K562 (cell line): Measurements from ENCODE around the gene USP48. TPM values are rescaled to one million over a fixed set of nuclear protein-coding genes. Genes with fewer than 3 reads are reported as not detected.

Experiments
- AFF1 ChIP-seq, 2 experiments: fragments of 450-650 bp; IDR thresholded peaks; 2 replicates each; pipeline ENCODE4 v1.6.1; 2018; ENCODE audit warnings: mild to moderate bottlenecking in 2 of 2, low read depth in 1 of 2; ENCODE audit not compliant: partially characterized antibody in 2 of 2
- DDX20 ChIP-seq: fragments of 450-650 bp; IDR thresholded peaks from 2 replicates; pipeline ENCODE4 v1.6.1; 2016; ENCODE audit warnings: missing genetic modification characterization, low read depth, mild to moderate bottlenecking, missing compliant biosample characterization, moderate library complexity
- ERF ChIP-seq: fragments of 450-650 bp; formaldehyde crosslinking; IDR thresholded peaks from 2 replicates; pipeline ENCODE4 v1.4.0; 2020; ENCODE audit warnings: mild to moderate bottlenecking, mixed read lengths
- GTF2F1 ChIP-seq: IDR thresholded peaks from 2 replicates; pipeline ENCODE4 v1.6.1; 2011; ENCODE audit warnings: low read depth, low read length, improper control_type of control experiment
- HDAC8 ChIP-seq: fragments of 450-650 bp; IDR thresholded peaks from 2 replicates; pipeline ENCODE4 v1.6.1; 2016; ENCODE audit warnings: mild to moderate bottlenecking, missing genetic modification characterization, moderate library complexity, missing compliant biosample characterization
- HLTF ChIP-seq: fragments of 450-650 bp; IDR thresholded peaks from 2 replicates; pipeline ENCODE4 v1.6.1; 2016
- KDM4B ChIP-seq, 2 experiments: fragments of 450-650 bp in 1 of 2; sonication (generic) in 1 of 2; IDR thresholded peaks; 2 replicates each; pipeline ENCODE4 v1.6.1; 2016 to 2017; ENCODE audit warnings: borderline replicate concordance in 2 of 2, antibody characterized with exemption in 1 of 2, low read depth in 1 of 2, mild to moderate bottlenecking in 1 of 2
- LEF1 ChIP-seq: fragments of 450-650 bp; IDR thresholded peaks from 2 replicates; pipeline ENCODE4 v1.6.1; 2016; ENCODE audit warnings: mild to moderate bottlenecking
- MEF2A ChIP-seq: IDR thresholded peaks from 2 replicates; pipeline ENCODE4 v1.6.1; 2011; ENCODE audit warnings: low read depth, mild to moderate bottlenecking, low read length, moderate library complexity; ENCODE audit not compliant: control insufficient read depth
- PCBP1 ChIP-seq: fragments of 200-400 bp; formaldehyde crosslinking; IDR thresholded peaks from 2 replicates; pipeline ENCODE4 v1.6.1; 2018; ENCODE audit warnings: mild to moderate bottlenecking, low read depth, low read length; ENCODE audit not compliant: poor library complexity, severe bottlenecking
- POLR2B ChIP-seq: fragments of 450-650 bp; IDR thresholded peaks from 2 replicates; pipeline ENCODE4 v1.6.1; 2018; ENCODE audit warnings: low read depth; ENCODE audit not compliant: partially characterized antibody
- PTBP1 ChIP-seq: fragments of 200-400 bp; formaldehyde crosslinking; IDR thresholded peaks from 2 replicates; pipeline ENCODE4 v1.6.1; 2017; ENCODE audit warnings: low read depth, low read length
- RBM22 ChIP-seq: fragments of 200-400 bp; formaldehyde crosslinking; IDR thresholded peaks from 2 replicates; pipeline ENCODE4 v1.6.1; 2018; ENCODE audit warnings: low read length, low read depth; ENCODE audit not compliant: poor library complexity, severe bottlenecking
- STAT5B ChIP-seq: fragments of 250-450 bp; sonication (Bioruptor Pico); IDR thresholded peaks from 2 replicates; pipeline ENCODE4 v1.8.0; 2021; ENCODE audit warnings: mild to moderate bottlenecking, inconsistent platforms
- THRAP3 ChIP-seq: fragments of 450-650 bp; IDR thresholded peaks from 2 replicates; pipeline ENCODE4 v1.6.1; 2016; ENCODE audit warnings: mild to moderate bottlenecking, inconsistent platforms, borderline replicate concordance
- TOE1 ChIP-seq, 2 experiments: fragments of 450-650 bp in 1 of 2; sonication (generic) in 1 of 2; formaldehyde crosslinking in 1 of 2; IDR thresholded peaks; 2 replicates each; pipeline versions ENCODE4 v1.7.1 to v1.8.0; 2016 to 2022; ENCODE audit warnings: borderline replicate concordance in 2 of 2, mild to moderate bottlenecking in 2 of 2, antibody characterized with exemption in 1 of 2, inconsistent platforms in 1 of 2, low read depth in 1 of 2, missing genetic modification reagents in 1 of 2, moderate library complexity in 1 of 2
- U2AF1 ChIP-seq: fragments of 200-400 bp; formaldehyde crosslinking; optimal IDR thresholded peaks from 2 replicates; pipeline ENCODE3; 2017; ENCODE audit warnings: mild to moderate bottlenecking, low read depth, low read length, moderate library complexity
- ZBTB8A ChIP-seq: fragments of 450-650 bp; IDR thresholded peaks from 2 replicates; pipeline ENCODE4 v1.6.1; 2018; ENCODE audit warnings: mild to moderate bottlenecking, moderate library complexity; ENCODE audit not compliant: partially characterized antibody
- ZFP1 ChIP-seq: fragments of 450-650 bp; formaldehyde crosslinking; IDR thresholded peaks from 2 replicates; pipeline ENCODE4 v1.4.0; 2020; ENCODE audit warnings: mild to moderate bottlenecking, mixed read lengths
- ZNF583 ChIP-seq: fragments of 250-450 bp; sonication (Bioruptor Pico); IDR thresholded peaks from 2 replicates; pipeline ENCODE4 v1.4.0; 2020
- ZNF75A ChIP-seq: fragments of 450-650 bp; formaldehyde crosslinking; IDR thresholded peaks from 2 replicates; pipeline ENCODE4 v1.4.0; 2020; ENCODE audit warnings: mild to moderate bottlenecking
- polyA plus RNA-seq, 8 experiments: library from polyadenylated mRNA; depleted of rRNA in 4 of 8; stranded (reverse) in 5 of 8; unstranded in 3 of 8; fragments of >200 nt; fragmentation: Nextera tagmentation in 2 of 8; fragmentation: Illumina TruSeq in 1 of 8; extraction: Ambion mirVana in 2 of 8; extraction: Trizol in 1 of 8; gene quantifications; 2 replicates each; pipeline versions ENCODE4 v1.2.1 to v1.2.3, GENCODE V29; 2011 to 2014; ENCODE audit warnings: inconsistent platforms in 1 of 8, missing spikeins in 1 of 8
- total RNA-seq, 7 experiments: library from RNA; depleted of rRNA in 6 of 7; stranded (reverse); fragments of >200 nt in 6 of 7; fragmentation: Illumina TruSeq in 2 of 7; extraction: Trizol in 2 of 7; gene quantifications; 2 replicates each; pipeline versions ENCODE4 v1.2.1 to v1.2.3, GENCODE V29; 2011 to 2021; ENCODE audit warnings: low replicate concordance in 1 of 7
- TF ChIP-seq, protein P1 (sequence below): sonication (generic); formaldehyde crosslinking; IDR thresholded peaks from 2 replicates; pipeline ENCODE4 v1.8.0; 2022; ENCODE audit warnings: missing genetic modification reagents, mild to moderate bottlenecking, borderline replicate concordance

Gene USP48
- total and polyA plus RNA-seq, 9 of the 15 experiments (the other 6 are each of a cell fraction or from before 2014, with no cell fraction given), result 23.3 to 123 (median 106) TPM

- TF ChIP-seq PTBP1 (no peak), U2AF1 (no peak), MEF2A (no peak), POLR2B (no peak), LEF1 (peak; percentile 73; the same call in 1 of the 2 replicates), HDAC8 (tag) (no peak), GTF2F1 (no peak), TOE1 (IDR thresholded peaks at IDR 0.05; ENCODE audit: borderline replicate concordance) (0 out of 2 replicates have a peak, but pooled peaks have one; percentile 39), TOE1 (CRISPR knock-in tag; IDR thresholded peaks at IDR 0.05; ENCODE audit: borderline replicate concordance, low read depth) (no peak), PCBP1 (no peak), ERF (no peak), THRAP3 (no peak), RBM22 (no peak), AFF1 (IDR thresholded peaks at IDR 0.05; ENCODE audit: low read depth in 1 of 2, partially characterized antibody in 2 of 2) (no peak), ZBTB8A (no peak), ZNF583 (CRISPR knock-in tag) (no peak), ZNF75A (CRISPR knock-in tag) (no peak), HLTF (0 out of 2 replicates have a peak, but pooled peaks have one; percentile 65), KDM4B (IDR thresholded peaks at IDR 0.05; ENCODE audit: borderline replicate concordance in 2 of 2, low read depth in 1 of 2) (no peak), ZFP1 (CRISPR knock-in tag) (no peak), DDX20 (tag) (no peak), STAT5B (no peak)
- TF ChIP-seq, protein P1, sequence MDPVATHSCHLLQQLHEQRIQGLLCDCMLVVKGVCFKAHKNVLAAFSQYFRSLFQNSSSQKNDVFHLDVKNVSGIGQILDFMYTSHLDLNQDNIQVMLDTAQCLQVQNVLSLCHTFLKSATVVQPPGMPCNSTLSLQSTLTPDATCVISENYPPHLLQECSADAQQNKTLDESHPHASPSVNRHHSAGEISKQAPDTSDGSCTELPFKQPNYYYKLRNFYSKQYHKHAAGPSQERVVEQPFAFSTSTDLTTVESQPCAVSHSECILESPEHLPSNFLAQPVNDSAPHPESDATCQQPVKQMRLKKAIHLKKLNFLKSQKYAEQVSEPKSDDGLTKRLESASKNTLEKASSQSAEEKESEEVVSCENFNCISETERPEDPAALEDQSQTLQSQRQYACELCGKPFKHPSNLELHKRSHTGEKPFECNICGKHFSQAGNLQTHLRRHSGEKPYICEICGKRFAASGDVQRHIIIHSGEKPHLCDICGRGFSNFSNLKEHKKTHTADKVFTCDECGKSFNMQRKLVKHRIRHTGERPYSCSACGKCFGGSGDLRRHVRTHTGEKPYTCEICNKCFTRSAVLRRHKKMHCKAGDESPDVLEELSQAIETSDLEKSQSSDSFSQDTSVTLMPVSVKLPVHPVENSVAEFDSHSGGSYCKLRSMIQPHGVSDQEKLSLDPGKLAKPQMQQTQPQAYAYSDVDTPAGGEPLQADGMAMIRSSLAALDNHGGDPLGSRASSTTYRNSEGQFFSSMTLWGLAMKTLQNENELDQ (CRISPR knock-in tag), result no peak
Measured at GRCh38 chr1:21749859-21750468, 33.0 kb downstream of the USP48 start (continued).
